OCI-LY1 (cell line): ENCODE results near the gene PRDM1.

ENCODE experiments used
- CTCF ChIP-seq: fragments of 200-600 bp; sonication (generic), shearing (Covaris generic); IDR thresholded peaks from 2 replicates; pipeline ENCODE4 v1.5.1; 2017; ENCODE audit warnings: mild to moderate bottlenecking, antibody characterized with exemption, low read length, moderate library complexity, mixed read lengths
- EZH2 ChIP-seq: fragments of 200-600 bp; sonication (generic), shearing (Covaris generic); IDR thresholded peaks from 2 replicates; pipeline ENCODE4 v1.8.0; 2017; ENCODE audit warnings: borderline replicate concordance, mixed run types, mild to moderate bottlenecking, antibody characterized with exemption, low read length, moderate library complexity, mixed read lengths

GRCh38 chr6:106125925-106126435 is 39.8 kb downstream of the PRDM1 start:
- TF ChIP-seq CTCF (no peak), EZH2 (no peak)
